Measurements from ENCODE around the gene ZNRF2.
"Not testable (repeated sequence)": the region's sequence is repeated elsewhere in the genome, so short reads cannot be mapped to it uniquely, and the experiment has no call there.

ZNRF2 gene

GRCh38 chr7:30290317-30290716 lies 5.9 kb downstream of the ZNRF2 start:
- not testable (repeated sequence) for DNase-seq

- DNase-seq, result not testable (repeated sequence)
Observed at GRCh38 chr7:30292416-30293038, 8.1 kb downstream of the ZNRF2 start.

GRCh38 chr7:30296304-30296703 lies 11.9 kb downstream of the ZNRF2 start:
- not testable (repeated sequence) for DNase-seq

- DNase-seq, result not testable (repeated sequence)
Observed at GRCh38 chr7:30297499-30297898, 13.1 kb downstream of the ZNRF2 start.

GRCh38 chr7:30298409-30298808 lies 14.0 kb downstream of the ZNRF2 start:
- DNase-seq, result not testable (repeated sequence)

- DNase-seq, result no peak
Observed at GRCh38 chr7:30301751-30302150, 17.4 kb downstream of the ZNRF2 start.

GRCh38 chr7:30302656-30303311 lies 18.4 kb downstream of the ZNRF2 start:
- DNase-seq, result no peak

- no peak for DNase-seq
Observed at GRCh38 chr7:30303312-30304039, 19.1 kb downstream of the ZNRF2 start.

- no peak for DNase-seq
Observed at GRCh38 chr7:30304177-30304884, 19.9 kb downstream of the ZNRF2 start.

- no peak for DNase-seq
Observed at GRCh38 chr7:30306976-30307375, 22.6 kb downstream of the ZNRF2 start.

GRCh38 chr7:30308389-30308788 lies 24.0 kb downstream of the ZNRF2 start:
- no peak for DNase-seq

GRCh38 chr7:30309302-30309701 lies 24.9 kb downstream of the ZNRF2 start:
- no peak for DNase-seq

GRCh38 chr7:30309842-30310435 lies 25.5 kb downstream of the ZNRF2 start:
- DNase-seq, result no peak

GRCh38 chr7:30310674-30311362 lies 26.4 kb downstream of the ZNRF2 start:
- DNase-seq, result no peak

GRCh38 chr7:30312178-30312577 lies 27.8 kb downstream of the ZNRF2 start:
- no peak for DNase-seq

- DNase-seq, result no peak
Observed at GRCh38 chr7:30313348-30313747, 29.0 kb downstream of the ZNRF2 start.

GRCh38 chr7:30313793-30314192 lies 29.4 kb downstream of the ZNRF2 start:
- no peak for DNase-seq

GRCh38 chr7:30315589-30315988 lies 31.2 kb downstream of the ZNRF2 start:
- no peak for DNase-seq

GRCh38 chr7:30320392-30320791 lies 36.0 kb downstream of the ZNRF2 start:
- no peak for DNase-seq

GRCh38 chr7:30321089-30321881 lies 36.9 kb downstream of the ZNRF2 start:
- no peak for DNase-seq

- no peak for DNase-seq
Observed at GRCh38 chr7:30321882-30322192, 37.4 kb downstream of the ZNRF2 start.

Measured in NCI-H146 (cell line).